Stomach smooth muscle (tissue), 2 donors: ENCODE measurements around the gene UFSP1.
A peak's percentile ranks its signal among the peaks of the same experiment; 100 is the strongest.
"Not testable (repeated sequence)": the region's sequence is repeated elsewhere in the genome, so short reads cannot be mapped to it uniquely, and the experiment has no call there.

ENCODE experiments used
- H3K27ac ChIP-seq: one replicate; pipeline ENCODE4 v1.7.0; 2013; ENCODE audit warnings: mild to moderate bottlenecking, low read length, inconsistent platforms
- H3K27me3 ChIP-seq, 2 donors: one replicate each; pipeline ENCODE4 v1.7.0; 2013; ENCODE audit warnings: low read length in 2 of 2; ENCODE audit not compliant: insufficient read depth in 2 of 2, control insufficient read depth in 1 of 2
- H3K36me3 ChIP-seq, 2 donors: one replicate each; pipeline ENCODE4 v1.7.0; 2013; ENCODE audit warnings: low read length in 2 of 2; ENCODE audit not compliant: control insufficient read depth in 2 of 2, insufficient read depth in 2 of 2
- H3K4me1 ChIP-seq: one replicate; pipeline ENCODE4 v1.7.0; 2013; ENCODE audit warnings: low read length; ENCODE audit not compliant: control insufficient read depth, insufficient read depth
- H3K4me3 ChIP-seq, 2 donors: one replicate each; pipeline ENCODE4 v1.7.0; 2013; ENCODE audit warnings: low read length in 2 of 2
- H3K9ac ChIP-seq, 2 donors: one replicate each; pipeline ENCODE4 v1.7.0; 2013; ENCODE audit warnings: low read length in 2 of 2, mild to moderate bottlenecking in 1 of 2
- H3K9me3 ChIP-seq, 2 donors: one replicate each; pipeline ENCODE4 v1.7.0; 2013; ENCODE audit warnings: low read length in 2 of 2; ENCODE audit not compliant: control insufficient read depth in 2 of 2
- donor health status: healthy.
- donor health status: Pancreatic carcinoma.

The UFSP1 gene

GRCh38 chr7:100914208-100914878 is 24.8 kb upstream of the UFSP1 start:
- Histone ChIP-seq H3K27me3 (peaks cover 0 to 3% of the 10 kb centered on the region in 2 donors), H3K9me3 (no peaks in the 10 kb centered on the region), H3K36me3 (no peaks in the 10 kb centered on the region), H3K9ac (no peak overlapping the region), H3K4me3 (no peak overlapping the region), H3K27ac (no peak overlapping the region), H3K4me1 (no peaks in the 10 kb centered on the region)

- peaks cover 0 to 5% of the 10 kb centered on the region in 2 donors for H3K27me3 ChIP-seq
- no peaks in the 10 kb centered on the region for H3K4me1 ChIP-seq
- H3K9me3 ChIP-seq, result no peaks in the 10 kb centered on the region
- no peak overlapping the region for H3K9ac ChIP-seq
- H3K4me3 ChIP-seq, result no peak overlapping the region
- no peaks in the 10 kb centered on the region for H3K36me3 ChIP-seq
- no peak overlapping the region for H3K27ac ChIP-seq
Measured at GRCh38 chr7:100911484-100911883, 22.0 kb upstream of the UFSP1 start.

GRCh38 chr7:100910443-100910842 is 20.9 kb upstream of the UFSP1 start:
- not testable (repeated sequence) for H3K9me3 ChIP-seq, H3K4me3 ChIP-seq, H3K4me1 ChIP-seq, H3K27me3 ChIP-seq, H3K27ac ChIP-seq, H3K36me3 ChIP-seq, H3K9ac ChIP-seq

- Histone ChIP-seq H3K27me3 (peaks cover 0 to 5% of the 10 kb centered on the region in 2 donors), H3K27ac (no peak overlapping the region), H3K9ac (no peak overlapping the region), H3K9me3 (no peaks in the 10 kb centered on the region), H3K4me1 (no peaks in the 10 kb centered on the region), H3K36me3 (no peaks in the 10 kb centered on the region), H3K4me3 (no peak overlapping the region)
Measured at GRCh38 chr7:100908512-100908911, 19.0 kb upstream of the UFSP1 start.

- Histone ChIP-seq H3K27me3 (peaks cover 9 to 19% of the 10 kb centered on the region in 2 donors), H3K36me3 (no peaks in the 10 kb centered on the region), H3K9ac (no peak overlapping the region), H3K9me3 (no peaks in the 10 kb centered on the region), H3K4me3 (no peak overlapping the region), H3K4me1 (no peaks in the 10 kb centered on the region), H3K27ac (no peak overlapping the region)
Measured at GRCh38 chr7:100902638-100903037, 13.1 kb upstream of the UFSP1 start.

GRCh38 chr7:100901921-100902332 is 12.4 kb upstream of the UFSP1 start:
- Histone ChIP-seq H3K36me3 (no peaks in the 10 kb centered on the region), H3K27me3 (peaks cover 14 to 26% of the 10 kb centered on the region in 2 donors), H3K9me3 (no peaks in the 10 kb centered on the region), H3K4me1 (peaks cover 3% of the 10 kb centered on the region), H3K9ac (no peak overlapping the region), H3K27ac (no peak overlapping the region), H3K4me3 (no peak overlapping the region)

GRCh38 chr7:100900978-100901377 is 11.5 kb upstream of the UFSP1 start:
- Histone ChIP-seq H3K27ac (no peak overlapping the region), H3K9ac (no peak overlapping the region), H3K27me3 (peaks cover 20 to 34% of the 10 kb centered on the region in 2 donors), H3K4me1 (peaks cover 11% of the 10 kb centered on the region), H3K4me3 (no peak overlapping the region), H3K36me3 (no peaks in the 10 kb centered on the region), H3K9me3 (no peaks in the 10 kb centered on the region)

GRCh38 chr7:100899432-100899831 is 9.9 kb upstream of the UFSP1 start:
- H3K36me3 ChIP-seq, result no peaks in the 10 kb centered on the region
- no peak overlapping the region for H3K4me3 ChIP-seq
- H3K9me3 ChIP-seq, result no peaks in the 10 kb centered on the region
- H3K27me3 ChIP-seq, result peaks cover 21 to 44% of the 10 kb centered on the region in 2 donors
- H3K9ac ChIP-seq, result no peak overlapping the region
- no peak overlapping the region for H3K27ac ChIP-seq
- peaks cover 24% of the 10 kb centered on the region for H3K4me1 ChIP-seq

GRCh38 chr7:100897772-100898454 is 8.4 kb upstream of the UFSP1 start:
- Histone ChIP-seq H3K4me3 (no peak overlapping the region), H3K4me1 (peaks cover 25% of the 10 kb centered on the region), H3K27ac (no peak overlapping the region), H3K9ac (no peak overlapping the region), H3K9me3 (no peaks in the 10 kb centered on the region), H3K27me3 (peaks cover 21 to 44% of the 10 kb centered on the region in 2 donors), H3K36me3 (no peaks in the 10 kb centered on the region)

- peaks cover 20 to 41% of the 10 kb centered on the region in 2 donors for H3K27me3 ChIP-seq
- no peak overlapping the region for H3K9ac ChIP-seq
- H3K4me1 ChIP-seq, result peaks cover 25% of the 10 kb centered on the region
- H3K36me3 ChIP-seq, result no peaks in the 10 kb centered on the region
- H3K4me3 ChIP-seq, result peak overlapping the region in 1 of 2 donors; percentile 55
- H3K27ac ChIP-seq, result no peak overlapping the region
- H3K9me3 ChIP-seq, result no peaks in the 10 kb centered on the region
Measured at GRCh38 chr7:100896732-100897608, 7.5 kb upstream of the UFSP1 start.
